WTC11 (cell line): ENCODE results near the gene BTLA. TPM values are rescaled to one million over a fixed set of nuclear protein-coding genes. Genes with fewer than 3 reads are reported as not detected.

Source experiments
- ATAC-seq: fragments of 200-7000 bp; cut with Tn5 transposase; 2 replicates; pipeline ENCODE4 v1.10.0; 2021; ENCODE audit warnings: mild to moderate bottlenecking, moderate library complexity
- CTCF ChIA-PET: fragments of 300-600 bp; sonication (Branson Sonifier 250); formaldehyde crosslinking; loops from one replicate; lab custom pipeline; 2021; ENCODE audit warnings: antibody characterized with exemption; lab: Charles Lee
- POLR2A ChIA-PET: fragments of 350-600 bp; sonication (Branson Sonifier 250); formaldehyde crosslinking; loops from one replicate; lab custom pipeline; 2021; ENCODE audit warnings: antibody characterized with exemption; lab: Charles Lee
- DNase-seq: peaks from one replicate; pipeline ENCODE4 v3.0.0; 2021; ENCODE audit warnings: low spot score
- H3K27ac Mint-ChIP-seq: 2 replicates; pipeline ENCODE4 v1.8.0; 2021; ENCODE audit warnings: mixed read lengths
- H3K27me3 Mint-ChIP-seq: 2 replicates; pipeline ENCODE4 v1.8.0; 2021; ENCODE audit warnings: low read depth, mild to moderate bottlenecking, moderate library complexity, mixed read lengths
- H3K36me3 Mint-ChIP-seq: 2 replicates; pipeline ENCODE4 v1.8.0; 2021; ENCODE audit warnings: mixed read lengths
- H3K4me1 Mint-ChIP-seq: 2 replicates; pipeline ENCODE4 v1.8.0; 2022; ENCODE audit warnings: mixed read lengths
- H3K4me3 Mint-ChIP-seq: 2 replicates; pipeline ENCODE4 v1.8.0; 2021; ENCODE audit warnings: mild to moderate bottlenecking, moderate library complexity, mixed read lengths
- H3K9me3 Mint-ChIP-seq: 2 replicates; pipeline ENCODE4 v1.8.0; 2021; ENCODE audit warnings: mixed read lengths
- ELF4 ChIP-seq: sonication (generic); formaldehyde crosslinking; IDR thresholded peaks from 2 replicates; pipeline ENCODE4 v1.8.1; 2022; ENCODE audit warnings: low read depth, mild to moderate bottlenecking, moderate library complexity, missing genetic modification reagents
- ESRRA ChIP-seq: sonication (generic); formaldehyde crosslinking; IDR thresholded peaks from 2 replicates; pipeline ENCODE4 v1.8.1; 2022; ENCODE audit warnings: mild to moderate bottlenecking, missing genetic modification reagents, borderline replicate concordance
- FOXJ3 ChIP-seq: sonication (generic); formaldehyde crosslinking; IDR thresholded peaks from 2 replicates; pipeline ENCODE4 v1.9.0; 2021; ENCODE audit warnings: missing genetic modification reagents, mild to moderate bottlenecking, borderline replicate concordance
- GRHL2 ChIP-seq: fragments of 250-450 bp; sonication (Bioruptor Pico); IDR thresholded peaks from 2 replicates; pipeline ENCODE4 v1.8.0; 2022; ENCODE audit warnings: mild to moderate bottlenecking, moderate library complexity; ENCODE audit not compliant: insufficient replicate concordance, severe bottlenecking
- NFATC4 ChIP-seq: fragments of 250-450 bp; sonication (Bioruptor Pico); IDR thresholded peaks from 2 replicates; pipeline ENCODE4 v1.9.0; 2021; ENCODE audit warnings: mild to moderate bottlenecking
- NFYB ChIP-seq: sonication (generic); formaldehyde crosslinking; conservative IDR thresholded peaks from 2 replicates; pipeline ENCODE4 v1.8.0; 2022; ENCODE audit warnings: low read depth, missing genetic modification reagents
- NR1H2 ChIP-seq: sonication (generic); formaldehyde crosslinking; IDR thresholded peaks from 2 replicates; pipeline ENCODE4 v1.9.0; 2021; ENCODE audit warnings: mild to moderate bottlenecking, moderate library complexity, missing genetic modification reagents
- NR2C2 ChIP-seq: sonication (generic); formaldehyde crosslinking; IDR thresholded peaks from 2 replicates; pipeline ENCODE4 v1.8.0; 2022; ENCODE audit warnings: mild to moderate bottlenecking, missing genetic modification reagents
- RORB ChIP-seq: fragments of 250-450 bp; sonication (Bioruptor Pico); IDR thresholded peaks from 2 replicates; pipeline ENCODE4 v1.9.0; 2021; ENCODE audit warnings: mild to moderate bottlenecking
- TEAD1 ChIP-seq: sonication (generic); formaldehyde crosslinking; IDR thresholded peaks from 2 replicates; pipeline ENCODE4 v1.8.0; 2022; ENCODE audit warnings: mild to moderate bottlenecking, missing genetic modification reagents
- ZNF219 ChIP-seq: sonication (generic); formaldehyde crosslinking; IDR thresholded peaks from 2 replicates; pipeline ENCODE4 v1.8.0; 2023; ENCODE audit warnings: missing genetic modification reagents, mild to moderate bottlenecking, borderline replicate concordance
- ZNF416 ChIP-seq: fragments of 250-450 bp; sonication (Bioruptor Pico); IDR thresholded peaks from 2 replicates; pipeline ENCODE4 v1.9.0; 2021; ENCODE audit warnings: mild to moderate bottlenecking, inconsistent platforms
- total RNA-seq: library from RNA; stranded (reverse); gene quantifications from 3 replicates; pipeline ENCODE4 v1.2.3, GENCODE V29; 2021
- TF ChIP-seq, protein P1 (sequence below): sonication (generic); formaldehyde crosslinking; IDR thresholded peaks from 2 replicates; pipeline ENCODE4 v1.8.0; 2022; ENCODE audit warnings: mild to moderate bottlenecking, missing genetic modification reagents
- TF ChIP-seq, protein P2 (sequence below): fragments of 250-450 bp; sonication (Bioruptor Pico); IDR thresholded peaks from 2 replicates; pipeline ENCODE4 v2.1.2; 2022; ENCODE audit warnings: mild to moderate bottlenecking, moderate library complexity
- TF ChIP-seq, protein P3 (sequence below): sonication (generic); formaldehyde crosslinking; IDR thresholded peaks from 2 replicates; pipeline ENCODE4 v1.8.1; 2023; ENCODE audit warnings: mild to moderate bottlenecking, missing genetic modification reagents
- TF ChIP-seq, protein P4 (sequence below): fragments of 250-450 bp; sonication (Bioruptor Pico); IDR thresholded peaks from 2 replicates; pipeline ENCODE4 v1.9.0; 2021; ENCODE audit warnings: mild to moderate bottlenecking
- TF ChIP-seq, protein P5 (sequence below): fragments of 250-450 bp; sonication (Bioruptor Pico); conservative IDR thresholded peaks from 2 replicates; pipeline ENCODE4 v1.9.0; 2021; ENCODE audit warnings: mild to moderate bottlenecking

Gene BTLA
- total RNA-seq, 1 experiment from 2014 or later = not detected

DNA sequence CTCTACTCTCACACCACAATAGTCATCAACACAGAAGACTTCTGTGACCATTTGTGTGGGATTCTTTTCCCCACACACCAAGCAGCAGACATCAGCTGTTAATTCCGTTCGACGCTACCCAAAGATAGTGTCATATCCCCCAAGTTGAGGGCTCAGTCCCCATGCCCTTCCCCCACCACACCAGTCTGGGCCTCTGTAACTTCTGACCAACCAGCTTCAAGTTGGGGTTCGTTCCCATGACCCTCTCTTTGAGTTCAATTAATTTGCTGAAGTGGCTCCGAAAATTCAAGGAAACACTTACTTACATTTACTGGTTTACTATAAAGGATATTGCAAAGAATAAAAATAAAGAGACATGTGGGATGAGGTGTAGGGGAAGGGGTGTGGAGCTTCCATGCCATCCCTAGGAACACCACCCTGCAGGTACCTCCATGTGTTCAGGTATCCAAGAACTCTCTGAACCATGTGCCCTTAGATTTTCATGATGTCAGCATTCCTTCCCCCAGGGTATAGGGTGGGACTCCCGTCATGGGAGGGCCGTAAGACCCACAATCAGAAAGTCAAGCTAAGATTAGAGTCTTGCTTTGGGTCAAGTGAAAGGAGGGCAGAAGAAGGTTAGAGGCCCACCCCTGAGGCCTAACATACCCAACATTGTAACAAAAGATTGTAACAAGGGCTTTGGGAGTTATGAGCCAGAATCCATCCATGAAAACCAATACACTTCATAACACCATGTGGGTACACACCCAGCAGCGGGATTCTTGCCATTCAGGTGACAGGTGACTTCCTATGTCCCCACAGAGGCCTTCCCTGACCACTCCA is 82.7 kb downstream of the BTLA start (continued):
- TF ChIP-seq, protein P1, sequence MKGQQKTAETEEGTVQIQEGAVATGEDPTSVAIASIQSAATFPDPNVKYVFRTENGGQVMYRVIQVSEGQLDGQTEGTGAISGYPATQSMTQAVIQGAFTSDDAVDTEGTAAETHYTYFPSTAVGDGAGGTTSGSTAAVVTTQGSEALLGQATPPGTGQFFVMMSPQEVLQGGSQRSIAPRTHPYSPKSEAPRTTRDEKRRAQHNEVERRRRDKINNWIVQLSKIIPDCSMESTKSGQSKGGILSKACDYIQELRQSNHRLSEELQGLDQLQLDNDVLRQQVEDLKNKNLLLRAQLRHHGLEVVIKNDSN (CRISPR knock-in tag) = peak; percentile 32; the same call in 1 of the 2 replicates
- TF ChIP-seq ZNF219 (CRISPR knock-in tag) (no peak), TEAD1 (peak; percentile 79; the same call in 1 of the 2 replicates)
- TF ChIP-seq, protein P2, sequence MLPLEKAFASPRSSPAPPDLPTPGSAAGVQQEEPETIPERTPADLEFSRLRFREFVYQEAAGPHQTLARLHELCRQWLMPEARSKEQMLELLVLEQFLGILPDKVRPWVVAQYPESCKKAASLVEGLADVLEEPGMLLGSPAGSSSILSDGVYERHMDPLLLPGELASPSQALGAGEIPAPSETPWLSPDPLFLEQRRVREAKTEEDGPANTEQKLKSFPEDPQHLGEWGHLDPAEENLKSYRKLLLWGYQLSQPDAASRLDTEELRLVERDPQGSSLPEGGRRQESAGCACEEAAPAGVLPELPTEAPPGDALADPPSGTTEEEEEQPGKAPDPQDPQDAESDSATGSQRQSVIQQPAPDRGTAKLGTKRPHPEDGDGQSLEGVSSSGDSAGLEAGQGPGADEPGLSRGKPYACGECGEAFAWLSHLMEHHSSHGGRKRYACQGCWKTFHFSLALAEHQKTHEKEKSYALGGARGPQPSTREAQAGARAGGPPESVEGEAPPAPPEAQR (CRISPR knock-in tag) = no peak

DNA sequence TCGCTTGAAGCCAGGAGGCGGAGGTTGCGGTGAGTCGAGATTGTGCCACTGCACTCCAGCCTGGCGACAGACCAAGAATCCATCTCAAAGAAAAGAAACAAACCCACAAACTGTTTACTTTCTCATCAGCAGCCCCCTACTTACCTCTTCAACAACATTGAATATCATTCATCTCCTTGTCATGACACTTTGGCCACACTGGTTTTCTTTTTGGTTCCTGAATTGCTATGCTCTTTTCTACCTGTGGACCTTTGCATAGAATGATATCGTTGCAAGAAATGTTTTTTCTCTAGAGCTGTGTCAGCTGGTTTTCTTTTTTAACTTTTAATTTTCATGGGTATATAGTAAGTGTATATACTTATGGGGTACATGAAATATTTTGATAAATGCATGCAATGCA is 83.9 kb downstream of the BTLA start:
- TF ChIP-seq ESRRA (CRISPR knock-in tag) (no peak), NR1H2 (CRISPR knock-in tag) (no peak), NFYB (no peak), NFATC4 (CRISPR knock-in tag) (peak; percentile 69; the same call in 1 of the 2 replicates), RORB (CRISPR knock-in tag) (no peak), ELF4 (no peak), NR2C2 (no peak), GRHL2 (CRISPR knock-in tag) (no peak), ZNF416 (CRISPR knock-in tag) (peak; percentile 52; the same call in 1 of the 2 replicates), FOXJ3 (CRISPR knock-in tag) (no peak)
- TF ChIP-seq, protein P3, sequence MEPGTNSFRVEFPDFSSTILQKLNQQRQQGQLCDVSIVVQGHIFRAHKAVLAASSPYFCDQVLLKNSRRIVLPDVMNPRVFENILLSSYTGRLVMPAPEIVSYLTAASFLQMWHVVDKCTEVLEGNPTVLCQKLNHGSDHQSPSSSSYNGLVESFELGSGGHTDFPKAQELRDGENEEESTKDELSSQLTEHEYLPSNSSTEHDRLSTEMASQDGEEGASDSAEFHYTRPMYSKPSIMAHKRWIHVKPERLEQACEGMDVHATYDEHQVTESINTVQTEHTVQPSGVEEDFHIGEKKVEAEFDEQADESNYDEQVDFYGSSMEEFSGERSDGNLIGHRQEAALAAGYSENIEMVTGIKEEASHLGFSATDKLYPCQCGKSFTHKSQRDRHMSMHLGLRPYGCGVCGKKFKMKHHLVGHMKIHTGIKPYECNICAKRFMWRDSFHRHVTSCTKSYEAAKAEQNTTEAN (CRISPR knock-in tag) = no peak
- TF ChIP-seq, protein P4, sequence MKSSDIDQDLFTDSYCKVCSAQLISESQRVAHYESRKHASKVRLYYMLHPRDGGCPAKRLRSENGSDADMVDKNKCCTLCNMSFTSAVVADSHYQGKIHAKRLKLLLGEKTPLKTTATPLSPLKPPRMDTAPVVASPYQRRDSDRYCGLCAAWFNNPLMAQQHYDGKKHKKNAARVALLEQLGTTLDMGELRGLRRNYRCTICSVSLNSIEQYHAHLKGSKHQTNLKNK (CRISPR knock-in tag) = peak; percentile 73
- TF ChIP-seq, protein P5, sequence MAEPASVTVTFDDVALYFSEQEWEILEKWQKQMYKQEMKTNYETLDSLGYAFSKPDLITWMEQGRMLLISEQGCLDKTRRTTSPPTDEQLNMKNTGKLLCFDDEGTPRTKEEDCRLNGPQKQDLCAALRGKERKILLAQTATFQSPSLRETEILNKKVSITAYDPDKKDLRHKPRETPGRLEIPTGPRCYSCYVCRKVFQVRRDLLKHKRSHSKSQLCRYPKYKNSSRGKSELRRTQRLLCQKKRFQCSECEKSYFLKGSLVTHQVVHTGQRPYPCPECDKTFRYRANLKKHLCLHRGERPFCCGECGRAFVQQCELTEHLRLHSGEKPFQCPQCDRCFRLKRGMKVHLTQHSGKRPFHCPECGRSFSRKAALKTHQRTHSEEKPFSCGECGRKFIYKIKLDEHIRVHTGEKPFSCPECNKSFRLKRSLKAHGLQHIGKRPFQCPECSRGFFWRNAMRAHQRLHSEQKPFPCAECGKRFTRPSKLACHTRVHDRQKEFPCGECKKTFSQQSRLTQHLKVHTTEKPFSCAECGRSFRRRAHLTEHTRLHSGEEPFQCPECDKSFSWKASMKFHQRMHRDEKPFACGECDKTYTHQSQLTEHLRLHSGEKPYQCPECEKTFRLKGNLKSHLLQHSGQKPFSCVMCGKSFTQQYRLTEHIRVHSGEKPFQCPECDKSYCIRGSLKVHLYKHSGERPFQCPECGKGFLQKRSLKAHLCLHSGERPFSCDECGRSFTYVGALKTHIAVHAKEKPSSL (CRISPR knock-in tag) = peak; percentile 7; the same call in 1 of the 2 replicates
- peaks cover 18% of the 10 kb centered on the region for H3K9me3 Mint-ChIP-seq
- H3K4me1 Mint-ChIP-seq = peaks cover 47% of the 10 kb centered on the region
- H3K27me3 Mint-ChIP-seq = no peaks in the 10 kb centered on the region; the same call in 1 of the 2 replicates
- H3K36me3 Mint-ChIP-seq = peaks cover 60% of the 10 kb centered on the region
- ATAC-seq (no peak), DNase-seq (no peak)
- peak overlapping the region; percentile 39; the same call in 1 of the 2 replicates for H3K27ac Mint-ChIP-seq
- H3K4me3 Mint-ChIP-seq = no peak overlapping the region
- ChIA-PET POLR2A (interaction anchor here (1.4 to 2.3 kb wide), 2 partner anchors 79 to 82 kb away, joined by 3 to 8 read pairs; partner anchors contain the start of gene CD200), CTCF (interaction anchor here (2.0 kb wide), 1 partner anchor 304 kb away, joined by 5 read pairs; no protein-coding TSS in a partner anchor)

Other genes with a start within 250 kb of the BTLA start
- 1.4 to 3.5 TPM (median 2.5 TPM) in 3 replicates for gene SLC9C1, start 205.3 kb downstream of the BTLA start, total RNA-seq
- 46.8 to 56.1 TPM (median 54.1 TPM) in 3 replicates for gene CD200, start 166.3 kb downstream of the BTLA start, total RNA-seq
- gene ATG3, start 62.5 kb upstream of the BTLA start, total RNA-seq = 44.3 to 60.1 TPM (median 48.1 TPM) in 3 replicates
- 39.2 to 44.8 TPM (median 40.7 TPM) in 3 replicates for gene SLC35A5, start 62.6 kb upstream of the BTLA start, total RNA-seq
- 5.0 to 10.9 TPM (median 5.2 TPM) in 3 replicates for gene CCDC80, start 141.7 kb upstream of the BTLA start, total RNA-seq